Astrocyte (in vitro differentiated cells and primary cell): Measurements from ENCODE around the gene CREB3L1. TPM values are rescaled to one million over a fixed set of nuclear protein-coding genes. Genes with fewer than 3 reads are reported as not detected.

Source experiments
- DNase-seq: peaks from one replicate; pipeline ENCODE4 v3.0.0-alpha.2; 2010; ENCODE audit warnings: low read depth
- FAIRE-seq: peaks from 2 replicates; lab custom pipeline; 2011; peaks lifted over from hg19 to GRCh38; lab: Jason Lieb, UNC
- H2AFZ ChIP-seq: 2 replicates; pipeline ENCODE4 v1.6.0; 2012; ENCODE audit warnings: low read depth, low read length, inconsistent platforms
- H3K27ac ChIP-seq: 2 replicates; pipeline ENCODE4 v1.5.1; 2011; ENCODE audit warnings: low read depth, low read length, inconsistent platforms
- H3K27me3 ChIP-seq: 2 replicates; pipeline ENCODE4 v1.6.0; 2011; ENCODE audit warnings: low read length, inconsistent platforms; ENCODE audit not compliant: insufficient read depth
- H3K36me3 ChIP-seq: 2 replicates; pipeline ENCODE4 v1.5.1; 2011; ENCODE audit warnings: low read length, inconsistent platforms; ENCODE audit not compliant: insufficient read depth
- H3K4me1 ChIP-seq: 2 replicates; pipeline ENCODE4 v1.5.1; 2011; ENCODE audit warnings: low read length, inconsistent platforms; ENCODE audit not compliant: insufficient read depth
- H3K4me2 ChIP-seq: 2 replicates; pipeline ENCODE4 v1.6.0; 2012; ENCODE audit warnings: low read length, inconsistent platforms
- H3K4me3 ChIP-seq: 2 replicates; pipeline ENCODE4 v1.5.1; 2011; ENCODE audit warnings: low read depth, mild to moderate bottlenecking, low read length, inconsistent platforms; ENCODE audit not compliant: insufficient read depth
- H3K79me2 ChIP-seq: 2 replicates; pipeline ENCODE4 v1.6.0; 2012; ENCODE audit warnings: mild to moderate bottlenecking, low read length, inconsistent platforms; ENCODE audit not compliant: insufficient read depth
- H3K9ac ChIP-seq: 2 replicates; pipeline ENCODE4 v1.6.0; 2012; ENCODE audit warnings: mild to moderate bottlenecking, low read length, inconsistent platforms
- H3K9me3 ChIP-seq: 2 replicates; pipeline ENCODE4 v1.5.1; 2012; ENCODE audit warnings: low read depth, mild to moderate bottlenecking, low read length, inconsistent platforms; ENCODE audit not compliant: insufficient read depth
- H4K20me1 ChIP-seq: 2 replicates; pipeline ENCODE4 v1.6.0; 2012; ENCODE audit warnings: low read length, inconsistent platforms; ENCODE audit not compliant: insufficient read depth
- H3K27ac Mint-ChIP-seq: one replicate; pipeline ENCODE4 v1.8.0; 2021; ENCODE audit warnings: mild to moderate bottlenecking, mixed read lengths; ENCODE audit not compliant: unreplicated experiment
- H3K27me3 Mint-ChIP-seq: one replicate; pipeline ENCODE4 v1.8.0; 2021; ENCODE audit warnings: low read depth, mixed read lengths; ENCODE audit not compliant: unreplicated experiment
- H3K36me3 Mint-ChIP-seq: one replicate; pipeline ENCODE4 v1.8.0; 2021; ENCODE audit warnings: low read depth, mixed read lengths; ENCODE audit not compliant: unreplicated experiment
- H3K4me1 Mint-ChIP-seq: one replicate; pipeline ENCODE4 v1.8.0; 2021; ENCODE audit warnings: low read depth, mixed read lengths; ENCODE audit not compliant: unreplicated experiment
- H3K4me3 Mint-ChIP-seq: one replicate; pipeline ENCODE4 v1.8.0; 2021; ENCODE audit warnings: mild to moderate bottlenecking, moderate library complexity, mixed read lengths; ENCODE audit not compliant: unreplicated experiment
- H3K9me3 Mint-ChIP-seq: one replicate; pipeline ENCODE4 v1.8.0; 2021; ENCODE audit warnings: mild to moderate bottlenecking, mixed read lengths; ENCODE audit not compliant: unreplicated experiment
- EZH2 ChIP-seq: IDR thresholded peaks from 2 replicates; pipeline ENCODE4 v1.6.1; 2012; ENCODE audit warnings: mild to moderate bottlenecking, low read length, inconsistent platforms; ENCODE audit not compliant: insufficient read depth
- total RNA-seq: library from RNA; stranded (reverse); gene quantifications from 2 replicates; pipeline ENCODE4 v1.2.1, GENCODE V29; 2021
- TF ChIP-seq, protein P1 (sequence below): IDR thresholded peaks from 2 replicates; pipeline ENCODE4 v1.5.1; 2011; ENCODE audit warnings: low read depth, mild to moderate bottlenecking, inconsistent platforms, low read length, moderate library complexity; ENCODE audit not compliant: insufficient read depth

Gene CREB3L1
- total RNA-seq, 1 donor from 2014 or later: 324 TPM

DNA sequence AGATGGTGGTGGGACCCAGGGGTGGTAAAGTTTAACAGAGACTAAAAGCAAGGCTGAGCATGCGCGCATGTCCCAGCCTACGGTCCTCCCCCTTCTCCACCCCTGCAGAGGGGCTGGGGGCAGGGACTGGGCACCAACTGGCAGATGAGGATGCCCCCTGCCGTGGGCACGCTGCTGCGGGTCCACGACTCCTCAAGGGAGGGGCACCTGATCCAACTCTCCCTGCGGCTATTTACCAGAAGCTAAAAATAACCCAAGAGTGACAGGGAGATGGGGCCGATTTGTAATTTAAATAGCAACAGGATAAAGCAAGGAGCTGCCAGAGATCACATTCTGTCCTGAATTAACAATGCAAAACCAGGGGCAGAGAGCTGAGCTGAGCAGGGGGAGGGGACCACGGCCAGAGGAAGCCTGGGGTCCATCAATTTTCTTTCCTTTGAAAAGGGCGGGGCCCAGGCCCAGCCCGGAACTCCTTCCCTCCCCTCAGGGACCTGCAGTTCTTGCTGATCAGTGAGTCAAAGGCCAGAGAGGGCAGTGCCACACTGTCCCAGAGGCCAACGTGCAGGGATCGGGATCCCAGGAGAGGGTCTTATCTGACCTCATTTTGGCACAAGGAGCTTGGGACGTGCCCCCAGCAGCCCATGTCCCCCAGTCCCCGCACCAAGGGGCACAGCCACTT is 61.7 kb downstream of the CREB3L1 start:
- H3K4me3 ChIP-seq: no peak overlapping the region
- no peaks in the 10 kb centered on the region for H3K36me3 Mint-ChIP-seq
- no peak overlapping the region for H3K9ac ChIP-seq
- peak overlapping the region; percentile 74 for H3K4me2 ChIP-seq
- FAIRE-seq (no peak), DNase-seq (no peak)
- H3K27ac ChIP-seq: no peak overlapping the region
- TF ChIP-seq, protein P1, sequence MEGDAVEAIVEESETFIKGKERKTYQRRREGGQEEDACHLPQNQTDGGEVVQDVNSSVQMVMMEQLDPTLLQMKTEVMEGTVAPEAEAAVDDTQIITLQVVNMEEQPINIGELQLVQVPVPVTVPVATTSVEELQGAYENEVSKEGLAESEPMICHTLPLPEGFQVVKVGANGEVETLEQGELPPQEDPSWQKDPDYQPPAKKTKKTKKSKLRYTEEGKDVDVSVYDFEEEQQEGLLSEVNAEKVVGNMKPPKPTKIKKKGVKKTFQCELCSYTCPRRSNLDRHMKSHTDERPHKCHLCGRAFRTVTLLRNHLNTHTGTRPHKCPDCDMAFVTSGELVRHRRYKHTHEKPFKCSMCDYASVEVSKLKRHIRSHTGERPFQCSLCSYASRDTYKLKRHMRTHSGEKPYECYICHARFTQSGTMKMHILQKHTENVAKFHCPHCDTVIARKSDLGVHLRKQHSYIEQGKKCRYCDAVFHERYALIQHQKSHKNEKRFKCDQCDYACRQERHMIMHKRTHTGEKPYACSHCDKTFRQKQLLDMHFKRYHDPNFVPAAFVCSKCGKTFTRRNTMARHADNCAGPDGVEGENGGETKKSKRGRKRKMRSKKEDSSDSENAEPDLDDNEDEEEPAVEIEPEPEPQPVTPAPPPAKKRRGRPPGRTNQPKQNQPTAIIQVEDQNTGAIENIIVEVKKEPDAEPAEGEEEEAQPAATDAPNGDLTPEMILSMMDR: no peak
- no peak for TF ChIP-seq EZH2
- H4K20me1 ChIP-seq: no peaks in the 10 kb centered on the region
- peaks cover 8% of the 10 kb centered on the region for H3K4me1 ChIP-seq
- peak overlapping the region; percentile 6 for H2AFZ ChIP-seq
- H3K36me3 ChIP-seq: no peaks in the 10 kb centered on the region
- peaks cover 18% of the 10 kb centered on the region for H3K4me1 Mint-ChIP-seq
- H3K27ac Mint-ChIP-seq: no peak overlapping the region
- H3K9me3 Mint-ChIP-seq: no peaks in the 10 kb centered on the region
- H3K9me3 ChIP-seq: no peaks in the 10 kb centered on the region
- no peaks in the 10 kb centered on the region for H3K79me2 ChIP-seq
- H3K4me3 Mint-ChIP-seq: no peak overlapping the region
- H3K27me3 Mint-ChIP-seq: peaks cover 10% of the 10 kb centered on the region
- H3K27me3 ChIP-seq: peaks cover 3% of the 10 kb centered on the region

DNA sequence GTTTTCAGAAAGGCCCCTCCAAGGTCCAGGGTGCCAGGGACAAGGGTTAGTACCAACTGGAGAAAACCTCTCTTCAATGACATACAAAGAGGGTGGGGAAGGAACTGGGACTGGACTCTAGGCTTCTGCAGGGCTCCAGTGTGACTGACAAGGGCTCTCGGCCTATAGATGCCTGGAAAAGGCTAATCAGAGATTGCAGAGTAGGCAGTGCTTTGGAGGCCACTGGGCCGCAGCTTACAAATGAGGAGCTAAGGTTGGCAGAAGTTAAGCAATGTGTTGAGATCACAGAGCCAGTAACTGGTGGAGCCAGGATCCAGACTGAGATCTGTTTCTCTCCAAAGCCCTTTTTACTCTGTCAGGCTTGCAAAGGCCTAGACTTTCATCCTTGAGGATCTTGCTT is 62.4 kb downstream of the CREB3L1 start:
- H3K9ac ChIP-seq: no peak overlapping the region
- H3K79me2 ChIP-seq: no peaks in the 10 kb centered on the region
- peaks cover 8% of the 10 kb centered on the region for H3K27me3 Mint-ChIP-seq
- no peak overlapping the region for H3K4me3 ChIP-seq
- H3K27ac ChIP-seq: no peak overlapping the region
- TF ChIP-seq, protein P1: no peak
- no peak for TF ChIP-seq EZH2
- H3K9me3 Mint-ChIP-seq: no peaks in the 10 kb centered on the region
- H2AFZ ChIP-seq: no peak overlapping the region
- no peaks in the 10 kb centered on the region for H4K20me1 ChIP-seq
- peaks cover 20% of the 10 kb centered on the region for H3K4me1 Mint-ChIP-seq
- H3K27me3 ChIP-seq: no peaks in the 10 kb centered on the region
- H3K4me2 ChIP-seq: no peak overlapping the region
- no peaks in the 10 kb centered on the region for H3K9me3 ChIP-seq
- no peak for FAIRE-seq
- H3K4me1 ChIP-seq: peaks cover 8% of the 10 kb centered on the region
- no peak for DNase-seq
- H3K4me3 Mint-ChIP-seq: no peak overlapping the region
- H3K36me3 ChIP-seq: no peaks in the 10 kb centered on the region
- H3K36me3 Mint-ChIP-seq: no peaks in the 10 kb centered on the region
- no peak overlapping the region for H3K27ac Mint-ChIP-seq

DNA sequence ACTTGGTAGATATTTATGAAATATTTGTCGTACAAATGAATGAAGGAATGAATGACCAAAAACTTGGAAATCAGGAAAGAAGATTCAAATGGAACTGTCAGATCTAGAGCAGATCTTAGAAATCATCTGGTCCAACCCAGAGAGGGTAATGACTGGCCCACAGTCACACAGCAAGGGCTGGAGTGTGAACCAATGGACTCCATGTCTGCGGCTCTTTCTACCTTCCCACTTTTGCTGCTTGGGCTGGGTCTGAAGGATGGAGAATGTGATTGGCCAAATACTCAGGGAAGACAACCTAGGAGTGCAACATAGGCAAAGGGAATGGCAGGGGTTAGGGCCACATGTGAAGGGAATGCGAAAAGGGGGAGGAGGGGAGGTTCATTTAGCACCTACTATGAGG is 64.0 kb downstream of the CREB3L1 start:
- H3K9me3 ChIP-seq: no peaks in the 10 kb centered on the region
- H3K27ac Mint-ChIP-seq: no peak overlapping the region
- H3K4me3 ChIP-seq: no peak overlapping the region
- peaks cover 5% of the 10 kb centered on the region for H3K27me3 Mint-ChIP-seq
- no peak overlapping the region for H3K9ac ChIP-seq
- H4K20me1 ChIP-seq: no peaks in the 10 kb centered on the region
- TF ChIP-seq, protein P1: no peak
- no peak for TF ChIP-seq EZH2
- no peak overlapping the region for H3K4me2 ChIP-seq
- DNase-seq: no peak
- H3K4me3 Mint-ChIP-seq: no peak overlapping the region
- H3K36me3 ChIP-seq: no peaks in the 10 kb centered on the region
- no peaks in the 10 kb centered on the region for H3K36me3 Mint-ChIP-seq
- H3K4me1 Mint-ChIP-seq: peaks cover 20% of the 10 kb centered on the region
- no peak overlapping the region for H2AFZ ChIP-seq
- no peaks in the 10 kb centered on the region for H3K9me3 Mint-ChIP-seq
- H3K27me3 ChIP-seq: no peaks in the 10 kb centered on the region
- H3K4me1 ChIP-seq: peaks cover 15% of the 10 kb centered on the region
- H3K27ac ChIP-seq: no peak overlapping the region
- no peak for FAIRE-seq
- H3K79me2 ChIP-seq: no peaks in the 10 kb centered on the region
